CD4-positive, alpha-beta T cell treated with Interleukin-6 for 4 hours (primary cell): Measurements from ENCODE around the gene ORAI2.
A peak's percentile ranks its signal among the peaks of the same experiment; 100 is the strongest.
"Not testable (repeated sequence)": the region's sequence is repeated elsewhere in the genome, so short reads cannot be mapped to it uniquely, and the experiment has no call there.

ENCODE experiments used
- DNase-seq: peaks from one replicate; pipeline ENCODE4 v3.0.0-alpha.2; 2020; ENCODE audit warnings: mixed read lengths

ORAI2 gene

GRCh38 chr7:102433219-102434038, at the start of gene ORAI2:
Gene ORAI2 (plus strand): TSS chr7:102433575. CDS start chr7:102438957, 5,382 bp downstream.
- DNase-seq, result peak; percentile 91

GRCh38 chr7:102387064-102387463, 46.3 kb upstream of the ORAI2 start:
- no peak for DNase-seq

- no peak for DNase-seq
Observed at GRCh38 chr7:102389810-102390209, 43.6 kb upstream of the ORAI2 start.

- peak; percentile 76 for DNase-seq
Observed at GRCh38 chr7:102390697-102391484, 42.5 kb upstream of the ORAI2 start.

GRCh38 chr7:102392330-102392729, 41.0 kb upstream of the ORAI2 start:
- no peak for DNase-seq

- DNase-seq, result no peak
Observed at GRCh38 chr7:102393467-102393866, 39.9 kb upstream of the ORAI2 start.

GRCh38 chr7:102395592-102395872, 37.8 kb upstream of the ORAI2 start:
- DNase-seq, result no peak

GRCh38 chr7:102395873-102396709, 37.3 kb upstream of the ORAI2 start, which contains the start of gene PRKRIP1:
Gene PRKRIP1 (plus strand): TSS chr7:102396363. CDS start chr7:102396412, 49 bp downstream.
- peak; percentile 87 for DNase-seq

- no peak for DNase-seq
Observed at GRCh38 chr7:102396710-102397019, 36.7 kb upstream of the ORAI2 start.

GRCh38 chr7:102398543-102398942, 34.8 kb upstream of the ORAI2 start:
- DNase-seq, result no peak

- no peak for DNase-seq
Observed at GRCh38 chr7:102400360-102400759, 33.0 kb upstream of the ORAI2 start.

- DNase-seq, result no peak
Observed at GRCh38 chr7:102403563-102403962, 29.8 kb upstream of the ORAI2 start.

- peak; percentile 50 for DNase-seq
Observed at GRCh38 chr7:102404005-102404861, 29.1 kb upstream of the ORAI2 start.

- DNase-seq, result not testable (repeated sequence)
Observed at GRCh38 chr7:102404862-102405188, 28.6 kb upstream of the ORAI2 start.

- no peak for DNase-seq
Observed at GRCh38 chr7:102407910-102408309, 25.5 kb upstream of the ORAI2 start.

GRCh38 chr7:102408530-102408929, 24.8 kb upstream of the ORAI2 start:
- not testable (repeated sequence) for DNase-seq

GRCh38 chr7:102409340-102409739, 24.0 kb upstream of the ORAI2 start:
- DNase-seq, result no peak

- DNase-seq, result no peak
Observed at GRCh38 chr7:102410123-102410522, 23.3 kb upstream of the ORAI2 start.

- DNase-seq, result no peak
Observed at GRCh38 chr7:102410918-102411317, 22.5 kb upstream of the ORAI2 start.

GRCh38 chr7:102412548-102412947, 20.8 kb upstream of the ORAI2 start:
- DNase-seq, result peak; percentile 70

GRCh38 chr7:102413091-102413490, 20.3 kb upstream of the ORAI2 start:
- no peak for DNase-seq

- DNase-seq, result no peak
Observed at GRCh38 chr7:102413611-102414010, 19.8 kb upstream of the ORAI2 start.
